Neuron (in vitro differentiated cells): Measurements from ENCODE around the gene EIF4E1B.

Experiments
- H2AFZ ChIP-seq: one replicate; pipeline ENCODE4 v1.6.1; 2013; ENCODE audit warnings: low read depth, mild to moderate bottlenecking, inconsistent platforms, low read length, moderate library complexity
- H3K27me3 ChIP-seq: one replicate; pipeline ENCODE4 v1.6.1; 2013; ENCODE audit warnings: low read length; ENCODE audit not compliant: insufficient read depth
- H3K36me3 ChIP-seq: one replicate; pipeline ENCODE4 v1.6.1; 2013; ENCODE audit warnings: low read length; ENCODE audit not compliant: insufficient read depth
- H3K4me1 ChIP-seq: one replicate; pipeline ENCODE4 v1.6.1; 2013; ENCODE audit warnings: low read length; ENCODE audit not compliant: insufficient read depth
- H3K4me3 ChIP-seq: 2 replicates; pipeline ENCODE4 v1.5.1; 2013; ENCODE audit warnings: mild to moderate bottlenecking, low read length, moderate library complexity
- H3K9me3 ChIP-seq: one replicate; pipeline ENCODE4 v1.6.1; 2013; ENCODE audit warnings: low read length

Gene EIF4E1B

GRCh38 chr5:176659860-176660461 lies 29.5 kb downstream of the EIF4E1B start:
- peaks cover 6% of the 10 kb centered on the region for H3K27me3 ChIP-seq
- H3K9me3 ChIP-seq = no peaks in the 10 kb centered on the region
- H3K4me3 ChIP-seq = no peak overlapping the region
- no peak overlapping the region for H2AFZ ChIP-seq
- H3K4me1 ChIP-seq = no peaks in the 10 kb centered on the region
- peaks cover 4% of the 10 kb centered on the region for H3K36me3 ChIP-seq

- Histone ChIP-seq H3K9me3 (no peaks in the 10 kb centered on the region), H3K27me3 (peaks cover 12% of the 10 kb centered on the region), H2AFZ (no peak overlapping the region), H3K36me3 (no peaks in the 10 kb centered on the region), H3K4me1 (no peaks in the 10 kb centered on the region), H3K4me3 (no peak overlapping the region)
These were observed 30.0 kb downstream of the EIF4E1B start for GRCh38 chr5:176660530-176660859.

- Histone ChIP-seq H2AFZ (no peak overlapping the region), H3K36me3 (no peaks in the 10 kb centered on the region), H3K4me3 (no peak overlapping the region), H3K27me3 (peaks cover 13% of the 10 kb centered on the region), H3K9me3 (no peaks in the 10 kb centered on the region), H3K4me1 (no peaks in the 10 kb centered on the region)
These were observed 30.6 kb downstream of the EIF4E1B start for GRCh38 chr5:176660860-176661641.

- Histone ChIP-seq H2AFZ (no peak overlapping the region), H3K36me3 (no peaks in the 10 kb centered on the region), H3K9me3 (no peaks in the 10 kb centered on the region), H3K4me1 (no peaks in the 10 kb centered on the region), H3K4me3 (no peak overlapping the region), H3K27me3 (peaks cover 13% of the 10 kb centered on the region)
These were observed 31.2 kb downstream of the EIF4E1B start for GRCh38 chr5:176661676-176662075.

- H3K27me3 ChIP-seq = peaks cover 13% of the 10 kb centered on the region
- H3K4me1 ChIP-seq = no peaks in the 10 kb centered on the region
- no peaks in the 10 kb centered on the region for H3K36me3 ChIP-seq
- no peaks in the 10 kb centered on the region for H3K9me3 ChIP-seq
- no peak overlapping the region for H3K4me3 ChIP-seq
- H2AFZ ChIP-seq = no peak overlapping the region
These were observed 32.2 kb downstream of the EIF4E1B start for GRCh38 chr5:176662371-176663333.

- no peaks in the 10 kb centered on the region for H3K36me3 ChIP-seq
- H2AFZ ChIP-seq = no peak overlapping the region
- H3K4me3 ChIP-seq = no peak overlapping the region
- peaks cover 13% of the 10 kb centered on the region for H3K27me3 ChIP-seq
- no peaks in the 10 kb centered on the region for H3K9me3 ChIP-seq
- H3K4me1 ChIP-seq = no peaks in the 10 kb centered on the region
These were observed 33.1 kb downstream of the EIF4E1B start for GRCh38 chr5:176663566-176663965.

- H3K36me3 ChIP-seq = no peaks in the 10 kb centered on the region
- no peak overlapping the region for H2AFZ ChIP-seq
- no peak overlapping the region for H3K4me3 ChIP-seq
- H3K9me3 ChIP-seq = no peaks in the 10 kb centered on the region
- H3K27me3 ChIP-seq = peaks cover 16% of the 10 kb centered on the region
- H3K4me1 ChIP-seq = no peaks in the 10 kb centered on the region
These were observed 34.0 kb downstream of the EIF4E1B start for GRCh38 chr5:176664479-176664878.

GRCh38 chr5:176664886-176665285 lies 34.4 kb downstream of the EIF4E1B start:
- H2AFZ ChIP-seq = no peak overlapping the region
- H3K9me3 ChIP-seq = no peaks in the 10 kb centered on the region
- peaks cover 19% of the 10 kb centered on the region for H3K27me3 ChIP-seq
- no peaks in the 10 kb centered on the region for H3K36me3 ChIP-seq
- no peak overlapping the region for H3K4me3 ChIP-seq
- H3K4me1 ChIP-seq = no peaks in the 10 kb centered on the region

- Histone ChIP-seq H3K27me3 (peaks cover 19% of the 10 kb centered on the region), H3K4me1 (no peaks in the 10 kb centered on the region)
These were observed 35.0 kb downstream of the EIF4E1B start for GRCh38 chr5:176665517-176665916.

GRCh38 chr5:176667637-176668036 lies 37.2 kb downstream of the EIF4E1B start:
- no peaks in the 10 kb centered on the region for H3K36me3 ChIP-seq
- H3K9me3 ChIP-seq = no peaks in the 10 kb centered on the region
- H2AFZ ChIP-seq = no peak overlapping the region
- H3K27me3 ChIP-seq = peaks cover 23% of the 10 kb centered on the region
- no peaks in the 10 kb centered on the region for H3K4me1 ChIP-seq
- H3K4me3 ChIP-seq = no peak overlapping the region

More at GRCh38 chr5:176665517-176665916, 35.0 kb downstream of the EIF4E1B start:
- H3K4me3 ChIP-seq = no peak overlapping the region
- H3K9me3 ChIP-seq = no peaks in the 10 kb centered on the region
- no peaks in the 10 kb centered on the region for H3K36me3 ChIP-seq
- H2AFZ ChIP-seq = no peak overlapping the region

GRCh38 chr5:176670449-176670848 lies 40.0 kb downstream of the EIF4E1B start:
- H2AFZ ChIP-seq = no peak overlapping the region
- H3K27me3 ChIP-seq = peaks cover 12% of the 10 kb centered on the region
- H3K36me3 ChIP-seq = no peaks in the 10 kb centered on the region
- H3K4me3 ChIP-seq = no peak overlapping the region
- no peaks in the 10 kb centered on the region for H3K4me1 ChIP-seq
- no peaks in the 10 kb centered on the region for H3K9me3 ChIP-seq

GRCh38 chr5:176671399-176671798 lies 40.9 kb downstream of the EIF4E1B start:
- H3K9me3 ChIP-seq = no peaks in the 10 kb centered on the region
- peaks cover 10% of the 10 kb centered on the region for H3K27me3 ChIP-seq
- H3K4me1 ChIP-seq = no peaks in the 10 kb centered on the region
- no peak overlapping the region for H3K4me3 ChIP-seq
- no peak overlapping the region for H2AFZ ChIP-seq
- no peaks in the 10 kb centered on the region for H3K36me3 ChIP-seq
